NCI-H2107 treated with DMSO at 0.1 percent for 48 hours (cell line): Measurements from ENCODE around the gene GOLPH3.

Source experiments
- DNase-seq: peaks from one replicate; lab custom pipeline; 2025; ENCODE audit not compliant: unreplicated experiment; lab: John Stamatoyannopoulos, UW

Gene GOLPH3

DNA sequence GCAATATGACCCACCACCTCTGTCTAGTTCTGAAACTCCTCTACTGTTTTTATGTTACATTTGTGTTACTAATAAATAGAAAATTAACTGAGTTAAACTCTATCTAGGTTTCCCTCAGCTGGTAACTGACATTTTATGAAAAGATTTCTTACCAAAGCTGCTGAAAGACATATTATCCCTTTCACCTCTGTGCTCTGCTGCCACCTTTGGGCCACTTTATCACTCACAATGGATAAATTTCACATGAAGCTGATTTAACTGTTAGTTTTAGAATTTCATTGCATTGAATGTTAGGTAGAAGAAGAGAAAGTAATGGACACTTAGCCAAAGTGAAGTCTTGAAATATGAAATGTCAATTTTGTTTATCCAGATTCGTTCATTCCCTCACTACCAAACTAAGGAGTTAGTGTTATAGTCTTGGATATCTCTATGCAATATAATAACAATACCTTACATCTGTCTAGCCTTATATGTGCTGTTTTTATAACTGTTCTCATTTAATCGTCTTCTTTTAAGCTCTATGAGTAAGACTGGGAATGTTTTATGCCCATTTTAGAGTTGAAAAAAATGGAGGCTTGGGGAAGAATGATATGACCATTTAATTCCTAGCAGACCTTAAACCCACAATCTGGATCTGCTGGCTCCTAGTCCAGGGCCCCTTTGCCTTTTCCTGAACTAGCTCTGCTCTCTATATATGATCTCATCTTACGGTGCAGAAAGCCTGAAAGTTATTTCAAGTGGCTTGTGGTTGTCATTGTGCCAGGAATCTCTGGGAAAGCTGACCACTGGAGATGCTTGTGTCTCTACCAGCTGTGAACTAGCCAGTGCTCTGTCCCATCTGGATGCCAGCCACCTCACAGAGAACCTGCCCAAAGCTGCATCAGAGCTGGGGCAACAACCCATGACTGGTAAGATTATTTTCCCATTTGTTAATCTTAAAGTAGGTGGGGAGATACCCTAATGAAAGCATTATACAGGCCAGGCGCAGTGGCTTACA lies 97.1 kb downstream of the GOLPH3 start:
- DNase-seq: peak; percentile 59
